Glutamatergic neuron (in vitro differentiated cells): ENCODE results near the gene TBX2. TPM values are rescaled to one million over a fixed set of nuclear protein-coding genes. Genes with fewer than 3 reads are reported as not detected.

ENCODE experiments used
- DNase-seq: peaks from one replicate; pipeline ENCODE4 v3.0.0; 2022
- H3K27ac Mint-ChIP-seq: one replicate; pipeline ENCODE4 v1.8.0; 2020; ENCODE audit warnings: mild to moderate bottlenecking, mixed read lengths, inconsistent platforms; ENCODE audit not compliant: unreplicated experiment
- H3K27me3 Mint-ChIP-seq: one replicate; pipeline ENCODE4 v1.8.0; 2020; ENCODE audit warnings: mild to moderate bottlenecking, moderate library complexity, mixed read lengths, inconsistent platforms; ENCODE audit not compliant: unreplicated experiment
- H3K36me3 Mint-ChIP-seq: one replicate; pipeline ENCODE4 v1.8.0; 2020; ENCODE audit warnings: mild to moderate bottlenecking, mixed read lengths, inconsistent platforms; ENCODE audit not compliant: unreplicated experiment
- H3K4me1 Mint-ChIP-seq: one replicate; pipeline ENCODE4 v1.8.0; 2020; ENCODE audit warnings: mild to moderate bottlenecking, low read depth, mixed read lengths, inconsistent platforms; ENCODE audit not compliant: unreplicated experiment
- H3K4me3 Mint-ChIP-seq: one replicate; pipeline ENCODE4 v1.8.0; 2020; ENCODE audit warnings: mild to moderate bottlenecking, mixed read lengths, inconsistent platforms; ENCODE audit not compliant: unreplicated experiment
- H3K9me3 Mint-ChIP-seq: one replicate; pipeline ENCODE4 v1.8.0; 2020; ENCODE audit warnings: mild to moderate bottlenecking, moderate library complexity, mixed read lengths, inconsistent platforms; ENCODE audit not compliant: unreplicated experiment
- long read RNA-seq: library from polyadenylated mRNA; unstranded; transcript quantifications from one replicate; pipeline ENCODE4 v2.0.0, GENCODE V29; 2020; ENCODE audit not compliant: unreplicated experiment
- total RNA-seq: library from RNA; stranded (reverse); fragmentation: NEBNext Ultra II Directional; extraction: Animal tissue kit (Norgen Biotek cat#: 25700); gene quantifications from one replicate; pipeline ENCODE4 v1.2.1, GENCODE V29; 2021; ENCODE audit not compliant: unreplicated experiment
- TF ChIP-seq, protein P1 (sequence below): fragments of 200-600 bp; sonication (generic); IDR thresholded peaks from one replicate; pipeline ENCODE4 v1.5.0; 2021; ENCODE audit not compliant: partially characterized antibody, unreplicated experiment

Gene TBX2
- 5.4 TPM for total RNA-seq
- long read RNA-seq = 0 reads

DNA sequence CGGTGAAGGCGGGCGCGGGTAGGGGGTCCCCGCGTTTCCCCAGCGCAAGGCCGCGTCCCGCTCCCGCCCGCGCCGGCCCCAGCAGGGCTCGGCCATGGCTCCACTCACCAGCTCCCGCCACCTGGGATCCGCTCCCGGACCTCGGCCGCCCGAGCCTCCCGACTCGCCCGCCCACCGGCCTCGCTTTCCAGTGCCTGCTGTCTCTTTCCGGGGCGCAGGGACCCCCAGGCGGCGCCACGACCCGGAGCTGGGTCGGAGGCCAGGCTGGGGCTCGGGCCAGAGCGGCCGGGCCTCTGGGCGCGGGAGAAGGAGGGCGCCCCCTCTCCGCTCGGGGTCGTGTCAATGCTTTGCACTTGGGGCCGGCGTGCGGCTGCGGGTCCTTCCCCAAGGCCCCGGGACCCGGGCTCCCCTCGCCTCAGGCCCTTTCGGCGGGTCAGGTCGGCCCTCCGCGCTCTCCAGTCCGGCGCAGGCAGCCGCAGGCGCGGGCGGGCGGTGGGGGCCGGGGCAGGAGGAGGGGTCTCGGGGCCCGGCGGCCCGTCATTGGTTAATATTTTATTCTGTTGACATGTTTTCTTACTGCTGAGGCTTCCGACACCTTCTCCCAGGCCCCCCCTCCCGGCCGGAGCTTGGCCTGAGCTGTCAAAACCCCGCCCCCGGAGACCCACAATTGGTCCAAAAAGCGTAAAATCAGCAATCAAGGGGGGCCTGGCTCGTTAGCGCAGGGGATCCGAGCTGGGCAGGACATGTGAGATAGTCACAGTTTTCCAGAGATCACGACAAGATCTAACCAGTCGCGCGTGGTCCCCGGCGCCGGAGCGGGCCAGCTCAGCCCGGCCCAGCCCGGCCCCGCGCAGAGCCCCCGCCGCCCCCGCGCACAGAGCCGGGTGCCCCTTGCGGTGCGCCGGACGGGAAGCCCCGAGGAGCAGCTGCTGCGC, at the start of gene TBX2:
TBX2 (plus strand) TSS at position 713 of the 935 bp plus-strand sequence. CDS start 334 bp downstream, outside the sequence.
- H3K4me1 Mint-ChIP-seq = peaks cover 17% of the 10 kb centered on the region
- H3K27me3 Mint-ChIP-seq = peaks cover 50% of the 10 kb centered on the region
- peak; percentile 76 for DNase-seq
- H3K36me3 Mint-ChIP-seq = no peaks in the 10 kb centered on the region
- TF ChIP-seq, protein P1, sequence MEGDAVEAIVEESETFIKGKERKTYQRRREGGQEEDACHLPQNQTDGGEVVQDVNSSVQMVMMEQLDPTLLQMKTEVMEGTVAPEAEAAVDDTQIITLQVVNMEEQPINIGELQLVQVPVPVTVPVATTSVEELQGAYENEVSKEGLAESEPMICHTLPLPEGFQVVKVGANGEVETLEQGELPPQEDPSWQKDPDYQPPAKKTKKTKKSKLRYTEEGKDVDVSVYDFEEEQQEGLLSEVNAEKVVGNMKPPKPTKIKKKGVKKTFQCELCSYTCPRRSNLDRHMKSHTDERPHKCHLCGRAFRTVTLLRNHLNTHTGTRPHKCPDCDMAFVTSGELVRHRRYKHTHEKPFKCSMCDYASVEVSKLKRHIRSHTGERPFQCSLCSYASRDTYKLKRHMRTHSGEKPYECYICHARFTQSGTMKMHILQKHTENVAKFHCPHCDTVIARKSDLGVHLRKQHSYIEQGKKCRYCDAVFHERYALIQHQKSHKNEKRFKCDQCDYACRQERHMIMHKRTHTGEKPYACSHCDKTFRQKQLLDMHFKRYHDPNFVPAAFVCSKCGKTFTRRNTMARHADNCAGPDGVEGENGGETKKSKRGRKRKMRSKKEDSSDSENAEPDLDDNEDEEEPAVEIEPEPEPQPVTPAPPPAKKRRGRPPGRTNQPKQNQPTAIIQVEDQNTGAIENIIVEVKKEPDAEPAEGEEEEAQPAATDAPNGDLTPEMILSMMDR = no peak
- H3K27ac Mint-ChIP-seq = peak within 1 kb of the TSS; percentile 68
- H3K9me3 Mint-ChIP-seq = peaks cover 24% of the 10 kb centered on the region
- peak within 1 kb of the TSS; percentile 91 for H3K4me3 Mint-ChIP-seq

DNA sequence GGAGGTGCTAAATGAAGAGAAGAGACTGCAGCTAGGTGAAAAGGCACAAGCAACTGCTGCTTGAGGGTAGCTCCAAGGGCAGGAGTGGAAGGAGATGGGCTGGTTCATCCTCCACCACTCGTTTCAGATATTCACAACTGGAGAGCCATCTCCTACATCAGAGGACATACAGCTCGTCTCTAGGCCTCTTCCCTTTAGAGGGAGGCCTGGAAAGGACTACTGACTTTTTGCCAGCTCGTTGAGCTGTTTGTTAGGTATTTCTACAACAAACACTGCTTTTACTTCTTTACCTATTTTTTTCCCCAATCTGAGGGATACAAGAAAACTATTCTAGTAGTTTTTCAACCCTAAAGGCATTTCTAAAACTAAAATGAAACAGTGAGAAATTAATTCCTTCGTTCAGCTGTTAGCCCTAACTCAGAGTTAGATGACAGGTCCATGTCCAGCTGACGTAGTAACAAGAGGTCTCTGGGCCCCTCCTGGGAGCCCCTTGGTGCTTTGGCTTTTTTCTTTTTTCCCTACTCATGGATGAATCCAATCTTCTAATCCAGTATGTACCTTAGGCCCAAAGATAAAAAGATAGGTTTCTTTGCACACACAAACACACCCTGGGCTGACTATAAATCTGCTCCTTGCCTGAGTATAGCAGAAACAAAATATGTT, 47.8 kb upstream of the TBX2 start:
- H3K9me3 Mint-ChIP-seq = peaks cover 4% of the 10 kb centered on the region
- H3K4me3 Mint-ChIP-seq = no peak overlapping the region
- peaks cover 4% of the 10 kb centered on the region for H3K36me3 Mint-ChIP-seq
- no peak overlapping the region for H3K27ac Mint-ChIP-seq
- peaks cover 2% of the 10 kb centered on the region for H3K27me3 Mint-ChIP-seq
- peaks cover 11% of the 10 kb centered on the region for H3K4me1 Mint-ChIP-seq
- DNase-seq = no peak
- TF ChIP-seq, protein P1 = no peak

DNA sequence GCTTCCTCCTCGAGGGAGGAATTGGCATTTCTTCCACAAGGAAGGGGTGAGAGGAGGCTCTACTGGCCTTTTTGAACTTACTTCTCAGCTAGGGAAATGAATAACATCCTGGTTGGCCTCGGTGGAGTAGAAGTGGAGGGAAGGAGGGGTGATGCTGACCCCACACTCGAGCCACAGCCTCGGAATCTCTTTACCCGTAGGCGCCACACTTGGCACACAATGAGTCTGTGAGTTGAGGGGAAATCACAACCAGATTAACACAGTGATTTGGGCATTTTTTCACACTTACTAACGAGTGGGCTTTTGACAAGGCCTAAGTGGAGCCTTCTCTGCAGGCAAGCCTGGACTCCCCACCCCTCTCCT, 47.3 kb upstream of the TBX2 start:
- Mint-ChIP-seq H3K36me3 (peaks cover 4% of the 10 kb centered on the region), H3K27me3 (peaks cover 2% of the 10 kb centered on the region), H3K9me3 (peaks cover 4% of the 10 kb centered on the region), H3K4me1 (peaks cover 11% of the 10 kb centered on the region), H3K4me3 (no peak overlapping the region), H3K27ac (no peak overlapping the region)
- TF ChIP-seq, protein P1 = no peak
- no peak for DNase-seq

DNA sequence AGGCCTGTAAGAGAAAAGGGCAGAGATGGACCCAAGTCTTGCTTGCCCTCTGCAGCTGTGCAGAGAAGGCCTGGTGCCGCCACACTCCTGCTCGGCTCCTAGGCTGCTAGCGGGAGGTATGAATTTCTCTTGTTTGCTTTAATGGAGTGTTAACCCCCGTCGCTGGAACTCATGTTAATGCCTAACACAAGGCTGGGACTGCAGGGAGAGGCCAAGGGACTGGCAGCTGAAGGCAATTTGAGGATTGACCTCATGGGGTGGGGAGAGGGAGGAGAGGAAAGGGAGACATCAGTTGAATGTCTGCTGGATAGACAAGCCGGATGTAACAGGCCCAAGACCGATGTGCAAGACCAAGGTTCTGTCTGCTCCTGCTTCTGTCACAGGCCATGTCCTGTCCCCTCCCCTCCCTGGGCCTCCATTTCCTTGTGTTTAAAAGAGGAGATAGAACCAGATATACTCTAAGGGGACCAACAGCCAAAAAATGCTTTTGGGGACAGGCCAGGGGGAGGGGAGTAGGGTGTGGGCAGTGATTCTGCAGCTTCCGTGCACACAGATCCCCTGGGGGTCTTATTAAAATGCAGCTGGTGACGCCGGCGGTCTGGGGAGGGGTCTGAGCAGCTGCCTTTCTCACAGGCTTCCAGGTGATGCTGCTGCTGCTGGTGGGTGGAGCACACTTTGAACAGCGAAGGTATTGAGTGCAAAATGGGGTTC, 46.7 kb upstream of the TBX2 start:
- Mint-ChIP-seq H3K4me3 (peak overlapping the region; percentile 49), H3K27ac (no peak overlapping the region), H3K4me1 (peaks cover 11% of the 10 kb centered on the region), H3K27me3 (peaks cover 2% of the 10 kb centered on the region), H3K9me3 (peaks cover 4% of the 10 kb centered on the region), H3K36me3 (peaks cover 4% of the 10 kb centered on the region)
- DNase-seq = peak; percentile 35
- TF ChIP-seq, protein P1 = no peak
